Testis (tissue), 3 donors: Measurements from ENCODE around the gene ARL15. TPM values are rescaled to one million over a fixed set of nuclear protein-coding genes. Genes with fewer than 3 reads are reported as not detected.

Experiments used
- DNase-seq: peaks from one replicate; pipeline ENCODE4 v3.0.0-alpha.2; 2019
- H3K27ac ChIP-seq, 2 donors: fragments of 200-600 bp; sonication (generic); one replicate each; pipeline ENCODE4 v1.5.1; 2019
- H3K27me3 ChIP-seq: fragments of 200-600 bp; sonication (generic); one replicate; pipeline ENCODE4 v1.5.1; 2019
- H3K36me3 ChIP-seq: fragments of 200-600 bp; sonication (generic); one replicate; pipeline ENCODE4 v1.5.1; 2017; ENCODE audit warnings: low read depth; ENCODE audit errors: missing control alignments
- H3K4me1 ChIP-seq: fragments of 200-600 bp; sonication (generic); one replicate; pipeline ENCODE4 v1.5.1; 2019
- H3K4me3 ChIP-seq, 2 donors: fragments of 200-600 bp; sonication (generic); one replicate each; pipeline ENCODE4 v1.5.1; 2017 to 2019
- H3K9me3 ChIP-seq: fragments of 200-600 bp; sonication (generic); one replicate; pipeline ENCODE4 v1.5.1; 2017
- CTCF ChIP-seq, 3 experiments: fragments of 450-650 bp in 2 of 3; fragments of 200-600 bp in 1 of 3; sonication (generic) in 1 of 3; IDR thresholded peaks; one replicate each; pipeline ENCODE4 v1.5.1; 2016 to 2019; ENCODE audit warnings: antibody characterized with exemption in 3 of 3, mild to moderate bottlenecking in 2 of 3, moderate library complexity in 1 of 3
- POLR2A ChIP-seq: fragments of 450-650 bp; IDR thresholded peaks from one replicate; pipeline ENCODE4 v1.6.1; 2017; ENCODE audit warnings: antibody characterized with exemption, mild to moderate bottlenecking, moderate library complexity
- WGBS, 2 donors: methylation state at CpG; one replicate each; pipeline ENCODE4 v1.1.5; 2018; 5-methylcytosine and 5-hydroxymethylcytosine counted together
- intact Hi-C: fragments of 100-400 bp; cut with DNase I; formaldehyde crosslinking; loops from one replicate; pipeline ENCODE4 v1.15.1; 2023; ENCODE audit warnings: low total_unique reads
- polyA plus RNA-seq: library from polyadenylated mRNA; stranded (reverse); fragments of 350-450 nt; fragmentation: Illumina TruSeq; extraction: RNeasy Lipid Tissue Mini Kit (QIAGEN cat#74804); gene quantifications from one replicate; pipeline ENCODE4 v1.2.3, GENCODE V29; 2014; ENCODE audit warnings: low read depth, low replicate concordance; ENCODE audit not compliant: insufficient read depth
- total RNA-seq, 2 donors: library from RNA; depleted of rRNA; stranded (reverse); fragments of >200 nt; gene quantifications; one replicate each; pipeline ENCODE4 v1.2.3, GENCODE V29; 2016

ARL15 gene
- total and polyA plus RNA-seq, 3 donors from 2014 or later, result 36.6 to 88.6 (median 75.2) TPM

- TF ChIP-seq CTCF (IDR thresholded peaks at IDR 0.05) (no peak), POLR2A (no peak)
- H3K27me3 ChIP-seq, result no peaks in the 10 kb centered on the region
- H3K4me3 ChIP-seq, result no peak overlapping the region
- intact Hi-C loops, result no loop called here
- no peaks in the 10 kb centered on the region for H3K9me3 ChIP-seq
- H3K27ac ChIP-seq, result no peak overlapping the region
- no peaks in the 10 kb centered on the region for H3K4me1 ChIP-seq
- WGBS, 2 donors, result 86% methylated on average over 1 of the region's 1 CpG
- DNase-seq, result no peak
- no peaks in the 10 kb centered on the region for H3K36me3 ChIP-seq
Observed at GRCh38 chr5:53882006-53882675, 428.2 kb downstream of the ARL15 start.

DNA sequence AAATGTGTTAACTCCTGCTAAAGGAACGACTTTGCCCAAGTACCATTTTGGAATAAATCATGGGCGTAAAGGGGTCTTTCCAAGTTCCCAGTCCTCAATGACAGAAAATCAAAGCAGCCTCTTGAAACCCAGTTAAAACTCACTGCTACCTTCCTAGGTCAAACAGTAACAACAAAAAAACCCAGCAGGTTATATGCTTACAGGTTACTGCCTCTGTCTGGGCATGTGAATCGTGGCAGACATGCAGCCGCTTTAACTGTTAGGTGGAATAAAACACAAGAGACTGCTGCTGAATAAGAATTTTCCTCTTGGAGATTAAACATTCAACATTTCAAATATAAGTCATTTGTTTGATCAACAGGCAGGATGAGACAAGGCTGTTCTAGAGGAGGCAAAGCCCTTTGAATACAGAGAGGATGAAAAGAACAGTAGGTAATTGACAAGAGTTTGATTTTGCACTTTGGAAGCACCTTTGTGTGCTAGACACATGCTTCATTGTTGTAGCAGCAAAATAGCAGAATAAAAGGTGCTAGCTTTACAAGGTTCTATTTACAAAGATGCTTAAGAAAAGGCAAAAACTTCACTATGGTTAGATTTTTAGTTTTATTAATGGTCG, 430.6 kb downstream of the ARL15 start:
- Histone ChIP-seq H3K36me3 (no peaks in the 10 kb centered on the region), H3K27ac (no peak overlapping the region), H3K4me1 (no peaks in the 10 kb centered on the region), H3K27me3 (no peaks in the 10 kb centered on the region), H3K9me3 (no peaks in the 10 kb centered on the region), H3K4me3 (no peak overlapping the region)
- TF ChIP-seq CTCF (IDR thresholded peaks at IDR 0.05) (no peak), POLR2A (no peak)
- 93 to 95% methylated on average over 5 of the region's 5 CpGs for WGBS, 2 donors
- intact Hi-C loops, result no loop called here
- no peak for DNase-seq

DNA sequence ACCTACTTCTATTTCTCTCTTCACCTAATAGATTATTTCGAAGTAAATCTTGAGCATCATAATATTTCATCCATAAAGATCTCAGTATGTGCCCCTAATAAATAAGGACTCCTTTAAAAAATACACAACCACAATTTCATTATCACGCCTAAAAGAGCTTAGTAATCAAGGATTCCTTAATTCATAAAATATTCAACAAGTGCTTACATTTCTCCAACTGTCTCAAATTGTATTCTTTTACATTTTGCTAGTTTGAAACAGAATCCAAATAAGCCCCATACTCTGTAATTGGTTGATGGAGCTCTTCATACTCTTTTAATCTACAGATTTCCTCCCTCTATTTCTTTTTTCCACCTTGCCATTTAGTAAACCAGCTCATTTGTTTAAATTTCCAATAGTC, 432.4 kb downstream of the ARL15 start:
- 95% methylated on average over 2 of the region's 2 CpGs for WGBS, 2 donors
- no peaks in the 10 kb centered on the region for H3K36me3 ChIP-seq
- intact Hi-C loops, result no loop called here

GRCh38 chr5:53877243-53877642, 433.1 kb downstream of the ARL15 start:
- Histone ChIP-seq H3K4me3 (no peak overlapping the region), H3K27ac (no peak overlapping the region), H3K36me3 (no peaks in the 10 kb centered on the region), H3K9me3 (no peaks in the 10 kb centered on the region), H3K4me1 (no peaks in the 10 kb centered on the region), H3K27me3 (no peaks in the 10 kb centered on the region)
- no peak for TF ChIP-seq POLR2A
- TF ChIP-seq CTCF (IDR thresholded peaks at IDR 0.05), result no peak
- intact Hi-C loops, result no loop called here
- 46 to 47% methylated on average over 2 of the region's 2 CpGs for WGBS, 2 donors
- DNase-seq, result no peak

More for the DNA sequence above, 432.4 kb downstream of the ARL15 start:
- no peak for TF ChIP-seq POLR2A
- no peak for TF ChIP-seq CTCF (IDR thresholded peaks at IDR 0.05)
- Histone ChIP-seq H3K4me1 (no peaks in the 10 kb centered on the region), H3K4me3 (no peak overlapping the region), H3K27ac (no peak overlapping the region), H3K27me3 (no peaks in the 10 kb centered on the region), H3K9me3 (no peaks in the 10 kb centered on the region)
- no peak for DNase-seq

GRCh38 chr5:53874409-53874808, 436.0 kb downstream of the ARL15 start:
- Histone ChIP-seq H3K9me3 (no peaks in the 10 kb centered on the region), H3K4me3 (no peak overlapping the region), H3K36me3 (no peaks in the 10 kb centered on the region), H3K27me3 (no peaks in the 10 kb centered on the region), H3K4me1 (no peaks in the 10 kb centered on the region), H3K27ac (no peak overlapping the region)
- no peak for TF ChIP-seq POLR2A
- no peak for TF ChIP-seq CTCF (IDR thresholded peaks at IDR 0.05)
- DNase-seq, result no peak
- WGBS, 2 donors, result 75 to 88% methylated on average over 1 of the region's 1 CpG
- intact Hi-C loops, result no loop called here
